GM21526 (cell line): ENCODE measurements around the gene FDX2.
"Not testable (repeated sequence)": the region's sequence is repeated elsewhere in the genome, so short reads cannot be mapped to it uniquely, and the experiment has no call there.

Source experiments
- ATAC-seq: cut with Tn5 transposase; IDR thresholded peaks from one replicate; pipeline ENCODE4 v1.9.1; 2021; ENCODE audit warnings: moderate library complexity; ENCODE audit not compliant: unreplicated experiment, low FRiP score

Gene FDX2

DNA sequence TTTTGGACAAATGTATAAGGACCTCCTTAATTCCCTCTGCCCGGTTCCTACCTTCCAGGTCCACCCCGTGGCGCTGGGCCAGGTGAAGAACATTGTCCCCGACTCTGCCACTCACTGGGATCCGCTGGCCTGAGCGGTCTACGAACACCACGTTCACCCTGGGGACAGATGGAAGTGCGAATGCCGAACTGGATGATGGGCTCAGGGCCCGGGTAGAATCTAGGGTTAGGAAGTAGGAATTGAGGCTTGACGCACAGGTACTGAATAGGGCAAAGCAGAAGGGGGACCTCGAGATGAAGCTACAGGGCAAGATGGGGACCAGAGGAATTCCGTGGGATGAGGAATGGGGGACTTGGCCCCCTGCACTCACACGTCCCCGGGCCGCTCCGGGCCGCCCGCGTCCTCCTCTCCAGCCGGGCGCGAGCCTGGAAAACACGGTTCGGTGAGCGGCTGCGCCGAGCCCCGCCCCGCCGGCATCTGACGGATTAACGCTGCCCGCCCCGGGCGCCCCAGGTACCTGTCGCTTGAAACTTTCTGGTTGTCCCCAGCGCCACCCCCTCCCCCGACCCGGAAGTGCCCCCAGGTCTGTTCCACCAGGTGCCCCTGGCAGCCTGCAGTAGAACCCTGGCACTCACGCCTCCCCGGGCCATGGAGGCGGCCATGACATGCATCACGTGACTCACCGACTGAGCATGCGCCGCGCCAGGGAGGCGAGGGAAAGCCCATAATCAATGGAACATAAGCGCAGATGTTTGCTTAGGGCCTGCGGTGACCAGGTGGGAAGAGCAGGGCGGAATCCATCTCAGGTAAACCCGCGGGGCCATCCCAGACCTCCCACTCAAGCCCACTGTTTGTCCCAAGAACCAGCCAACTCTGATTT is at the start of gene FDX2:
FDX2 (minus strand) TSS at position 681 of the 880 bp plus-strand sequence; CDS start at position 662, 19 bp downstream.
- no peak for ATAC-seq

DNA sequence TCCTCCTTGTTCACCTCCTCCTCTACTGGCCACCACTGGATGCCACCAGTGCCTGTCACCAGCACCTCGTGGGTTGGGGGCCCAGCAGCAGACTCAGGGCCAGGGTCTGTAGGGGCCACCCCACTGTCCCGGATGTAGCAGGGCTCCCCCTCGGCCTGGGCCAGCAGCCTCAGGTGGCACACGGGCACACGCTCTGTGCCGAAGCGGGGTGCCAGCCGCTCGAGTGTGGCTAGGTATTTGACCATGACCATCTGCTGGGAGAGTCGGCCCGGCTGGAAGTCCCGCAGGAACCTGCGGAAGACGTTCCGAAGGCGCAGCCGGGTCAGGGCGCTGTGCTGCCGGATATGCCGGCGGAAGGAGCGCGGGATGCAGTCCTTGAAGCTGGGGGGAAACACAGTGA is 49.7 kb upstream of the FDX2 start:
- no peak for ATAC-seq

DNA sequence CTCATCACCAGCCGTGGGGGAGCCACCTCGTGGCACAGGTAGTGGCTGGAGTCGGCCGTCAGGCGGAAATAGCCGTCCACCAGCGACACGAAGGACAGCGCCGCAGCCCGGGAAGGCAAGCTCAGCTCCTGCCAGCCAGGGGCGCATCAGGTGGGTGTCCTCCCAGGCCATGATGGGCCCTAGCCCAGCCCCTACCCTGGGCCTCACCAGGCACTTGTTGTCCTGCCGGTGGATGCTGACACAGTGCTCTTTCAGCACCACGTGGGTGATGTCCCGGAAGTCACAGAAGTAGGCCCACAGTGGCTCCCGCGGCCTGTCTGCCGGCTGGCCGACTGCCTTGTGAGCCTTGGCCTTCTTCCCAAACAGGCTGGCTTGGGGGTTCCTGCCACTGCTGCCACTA is 48.8 kb upstream of the FDX2 start:
- ATAC-seq, result no peak

DNA sequence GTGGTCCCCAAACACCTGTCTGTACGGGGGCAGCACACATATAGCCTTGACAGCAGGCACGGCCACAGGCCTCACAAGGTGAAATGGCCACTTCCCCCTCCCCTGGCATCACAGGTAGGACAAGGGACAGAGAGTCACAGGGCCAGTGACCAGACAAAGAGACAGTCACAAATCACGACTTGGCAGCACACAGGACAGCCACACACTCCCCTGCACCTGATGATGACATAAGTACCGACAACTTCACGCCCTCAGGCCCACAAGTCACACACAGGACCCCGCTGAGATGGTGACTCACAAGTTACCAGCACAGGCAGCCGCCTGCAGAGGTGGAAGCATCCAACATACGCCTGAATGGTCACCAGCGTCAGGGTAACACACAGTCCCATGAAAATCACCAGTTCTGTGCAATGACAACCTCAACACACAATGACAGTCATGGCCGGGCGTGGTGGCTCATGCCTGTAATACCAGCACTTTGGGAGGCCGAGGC is 48.0 kb upstream of the FDX2 start:
- ATAC-seq, result no peak

DNA sequence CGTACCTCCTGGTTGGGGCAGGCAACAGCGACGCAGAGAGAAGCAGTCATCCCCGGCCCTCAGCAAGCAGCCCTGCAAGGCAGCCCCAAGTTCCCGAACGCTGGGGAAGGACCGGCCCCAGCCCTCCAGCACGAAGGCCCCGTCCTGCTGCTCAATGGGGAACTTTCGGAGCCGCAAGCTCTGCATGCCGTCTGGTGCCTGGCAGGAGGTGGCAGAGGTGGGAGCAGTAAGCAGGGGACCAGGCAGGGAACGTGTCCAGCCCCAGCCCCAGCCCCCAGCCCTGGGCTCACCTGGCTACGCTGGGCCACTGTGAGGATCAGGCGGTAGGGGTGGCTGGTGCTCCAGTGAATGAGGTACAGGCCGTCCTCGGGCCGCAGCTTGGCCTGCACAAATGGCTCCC is 46.4 kb upstream of the FDX2 start:
- ATAC-seq, result no peak

DNA sequence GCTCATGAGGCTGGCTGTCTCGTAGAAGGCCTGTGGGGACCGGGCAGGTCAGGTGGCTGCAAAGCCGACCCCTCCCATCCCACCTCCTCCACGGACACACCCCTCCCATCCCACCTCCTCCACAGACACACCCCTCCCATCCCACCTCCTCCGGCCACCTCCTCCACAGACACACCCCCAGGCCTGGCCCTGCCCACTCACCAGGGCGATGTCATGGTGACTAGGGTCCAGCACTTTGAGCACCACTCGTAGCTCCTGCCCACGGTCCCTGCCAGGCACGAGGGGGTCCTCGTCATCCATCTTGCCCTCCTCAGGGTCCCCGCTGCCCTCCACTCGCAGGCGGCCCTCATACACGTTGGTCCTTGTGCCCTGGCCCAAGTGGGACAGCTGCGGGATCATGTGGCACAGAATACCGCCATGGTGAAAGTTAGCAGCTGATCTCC is 45.8 kb upstream of the FDX2 start:
- no peak for ATAC-seq

DNA sequence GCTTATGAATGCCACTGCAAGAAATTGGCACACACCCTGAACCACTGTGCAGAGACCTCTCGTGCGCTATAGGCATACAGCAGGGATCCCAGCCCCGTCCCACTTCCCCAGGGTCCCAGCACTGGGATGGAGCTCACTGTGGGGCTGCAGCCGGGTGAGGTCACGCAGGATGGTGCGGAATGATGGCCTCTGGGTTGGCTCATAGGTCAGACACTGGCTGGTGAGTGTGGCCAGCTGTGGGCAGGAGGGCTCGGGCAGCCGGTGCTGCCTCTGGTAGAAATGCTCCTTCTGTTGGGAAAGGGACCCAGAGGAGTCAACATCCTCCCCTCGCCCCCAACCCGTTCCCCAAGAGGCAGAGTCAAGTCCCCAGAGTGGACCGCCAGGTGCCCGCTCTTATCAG is 40.6 kb upstream of the FDX2 start:
- no peak for ATAC-seq

DNA sequence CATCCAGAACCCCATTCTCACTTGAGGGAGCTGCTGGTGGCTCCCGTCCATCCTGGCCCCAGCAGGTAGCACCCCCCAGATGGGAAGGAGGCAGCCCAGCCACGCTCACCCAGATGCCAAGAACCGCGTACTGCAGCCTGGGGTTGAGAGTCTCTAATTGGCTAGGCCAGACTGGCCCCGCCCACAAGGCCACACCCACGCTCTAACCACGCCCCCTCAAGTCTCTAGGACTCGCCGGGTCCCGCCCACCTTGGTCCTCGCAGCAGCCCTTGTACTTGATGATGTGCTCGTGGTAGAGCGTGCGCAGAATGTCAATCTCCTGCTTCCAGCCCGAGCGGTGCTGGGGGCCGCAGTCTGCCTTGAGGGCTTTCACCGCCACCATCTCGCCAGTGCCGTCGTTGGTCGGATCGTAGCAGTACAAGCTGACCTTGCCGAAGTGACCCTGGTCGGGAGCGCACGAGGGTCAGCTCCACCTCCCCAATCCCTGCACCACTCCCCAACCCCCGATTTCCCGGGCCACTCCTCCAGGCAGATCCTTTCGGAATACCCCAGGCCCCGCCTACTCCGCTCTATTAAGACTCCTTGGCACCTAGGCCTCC is 38.1 kb upstream of the FDX2 start:
- ATAC-seq, result no peak

DNA sequence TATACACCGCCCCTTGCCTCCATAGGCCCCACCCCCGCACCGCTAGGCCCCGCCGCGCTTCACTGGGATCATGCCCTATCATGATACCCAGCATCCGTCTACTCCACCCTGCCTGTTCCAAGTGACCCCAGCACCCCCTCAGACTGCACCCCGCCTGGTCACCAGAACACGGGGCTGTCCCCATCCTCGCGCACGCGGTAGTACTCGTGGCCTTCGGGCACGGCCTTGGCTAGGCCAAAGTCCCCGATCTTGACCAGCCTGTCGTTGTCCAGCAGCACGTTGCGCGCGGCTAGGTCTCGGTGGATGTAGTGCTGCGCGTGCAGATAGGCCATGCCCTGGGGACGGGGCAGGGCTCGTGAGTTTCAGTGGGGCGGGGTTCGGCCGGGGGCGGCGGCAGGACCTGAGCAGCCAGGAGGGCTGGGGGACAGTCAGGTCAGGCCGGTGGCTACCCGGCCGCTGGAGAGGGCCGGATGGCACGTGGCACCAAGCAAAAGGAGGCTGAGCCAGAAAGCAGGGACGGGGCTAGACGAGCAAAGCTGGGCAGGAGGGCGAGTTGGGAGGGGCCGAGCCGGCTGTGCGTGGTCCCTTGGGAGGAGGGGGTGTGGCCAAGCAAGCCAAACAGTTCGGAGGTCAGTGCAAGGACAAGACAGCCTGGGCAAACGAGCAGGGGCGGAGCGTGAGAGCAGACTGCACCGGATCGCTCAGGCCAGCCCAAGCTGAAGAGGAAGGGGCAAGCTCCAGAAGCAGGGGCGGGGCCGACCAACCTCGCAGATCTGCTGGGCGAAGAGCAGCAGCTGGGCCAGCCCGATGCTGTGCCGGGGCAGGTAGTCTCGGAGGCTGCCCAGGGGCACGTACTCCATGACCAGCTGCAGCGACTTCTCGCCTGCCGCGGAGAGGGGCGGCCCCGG is 37.2 kb upstream of the FDX2 start:
- no peak for ATAC-seq

DNA sequence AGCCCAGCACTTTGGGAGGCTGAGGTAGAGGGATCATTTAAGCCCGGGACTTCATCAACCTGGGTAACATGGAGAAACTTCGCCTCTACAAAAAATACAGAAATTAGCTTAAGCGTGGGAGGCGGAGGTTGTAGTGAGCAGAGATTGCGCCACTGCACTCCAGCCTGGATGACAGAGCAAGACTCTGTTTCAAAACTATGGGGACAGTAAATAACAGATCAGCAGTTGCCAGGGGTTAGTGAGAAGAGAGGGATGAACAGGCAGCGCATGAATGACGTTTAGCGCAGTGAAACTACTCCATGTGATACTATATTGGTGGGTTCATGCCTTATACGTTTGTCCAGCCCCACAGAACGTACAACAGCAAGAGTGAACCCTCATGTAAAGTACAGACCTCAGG is 30.7 kb upstream of the FDX2 start:
- ATAC-seq, result no peak

DNA sequence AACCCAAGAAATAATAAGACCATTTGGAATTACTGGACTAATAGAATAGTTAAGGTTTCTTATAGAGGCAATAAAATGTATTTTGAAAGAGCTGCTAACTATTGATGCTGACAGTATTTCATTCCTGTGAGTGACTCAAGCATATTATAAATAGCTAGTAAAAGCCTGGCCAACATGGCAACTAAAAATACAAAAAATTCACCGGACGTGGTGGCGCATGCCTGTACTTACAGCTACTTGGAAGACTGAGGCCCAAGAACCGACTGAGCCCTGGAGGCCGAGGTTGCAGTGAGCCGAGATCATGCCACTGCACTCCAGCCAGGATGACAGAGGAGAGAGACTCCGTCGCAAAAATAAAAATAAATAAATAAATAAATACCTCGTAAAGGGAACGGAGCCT is 29.0 kb upstream of the FDX2 start:
- no peak for ATAC-seq

DNA sequence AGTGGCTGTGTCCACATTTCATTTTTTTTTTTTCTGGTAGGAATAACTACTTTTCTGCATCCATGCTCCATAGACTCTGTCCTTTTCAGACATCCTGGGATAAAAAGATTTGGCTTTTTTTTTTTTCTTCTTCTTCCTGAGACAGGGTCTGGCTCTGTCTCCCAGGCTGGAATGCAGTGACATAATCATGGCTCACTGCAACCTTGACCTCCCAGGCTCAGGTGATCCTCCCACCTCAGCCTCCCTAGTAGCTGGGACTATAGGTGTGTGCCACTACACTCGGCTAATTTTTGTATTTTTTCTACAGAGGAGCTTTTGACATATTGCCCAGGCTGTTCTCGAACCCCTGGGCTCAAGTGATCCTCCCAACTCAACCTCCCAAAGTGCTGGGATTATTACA is 27.7 kb upstream of the FDX2 start:
- no peak for ATAC-seq

DNA sequence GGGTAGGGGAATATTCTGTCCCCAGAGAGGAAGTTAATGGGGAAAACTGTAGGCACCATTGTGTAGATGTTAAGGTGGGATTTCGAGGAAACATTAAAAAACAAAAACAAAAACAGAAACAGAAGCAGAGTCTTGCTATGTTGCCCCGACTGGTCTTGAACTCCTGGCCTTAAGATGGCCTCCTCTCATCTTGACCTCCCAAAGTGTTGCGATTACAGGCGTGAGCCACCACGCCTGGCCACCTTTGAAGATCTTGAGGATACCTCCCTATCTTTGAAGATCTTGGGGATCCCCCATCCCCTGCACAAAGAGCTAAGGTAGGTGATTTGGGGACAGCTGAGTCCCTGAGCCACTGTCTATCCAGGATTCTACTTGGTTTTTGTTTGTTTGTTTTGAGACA is 24.2 kb upstream of the FDX2 start:
- no peak for ATAC-seq

DNA sequence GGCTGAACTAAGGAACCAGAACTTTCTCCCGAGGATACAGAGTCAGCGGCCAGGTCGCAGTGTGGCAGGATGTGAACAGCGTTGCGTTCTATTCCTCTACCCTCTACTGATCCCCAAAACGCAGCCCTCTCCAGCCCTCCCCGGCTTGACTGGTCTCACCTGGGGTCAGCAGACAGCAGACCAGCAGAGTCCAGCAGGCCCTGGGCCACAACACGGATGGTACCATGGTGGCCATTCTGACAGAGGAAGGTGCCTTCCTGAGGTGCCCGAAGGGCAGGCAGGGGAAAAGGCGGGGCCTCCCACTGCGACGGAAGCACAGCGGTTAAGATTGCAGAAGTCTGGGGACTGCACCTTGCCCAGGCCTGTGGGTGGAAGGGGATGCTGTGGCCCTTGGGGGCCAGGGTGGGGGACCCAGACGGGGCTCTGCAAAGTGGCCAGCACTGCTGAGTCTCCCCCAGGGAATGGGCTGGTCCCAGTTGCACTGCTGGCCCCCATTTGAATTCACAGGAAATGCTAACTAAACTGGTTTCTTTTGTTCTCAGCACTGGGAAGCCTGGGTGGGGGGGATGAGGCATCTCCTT is 23.7 kb upstream of the FDX2 start, which contains the start of gene ICAM3:
ICAM3 (minus strand) TSS at position 245 of the 581 bp plus-strand sequence; CDS start at position 235, 10 bp downstream.
- no peak for ATAC-seq

DNA sequence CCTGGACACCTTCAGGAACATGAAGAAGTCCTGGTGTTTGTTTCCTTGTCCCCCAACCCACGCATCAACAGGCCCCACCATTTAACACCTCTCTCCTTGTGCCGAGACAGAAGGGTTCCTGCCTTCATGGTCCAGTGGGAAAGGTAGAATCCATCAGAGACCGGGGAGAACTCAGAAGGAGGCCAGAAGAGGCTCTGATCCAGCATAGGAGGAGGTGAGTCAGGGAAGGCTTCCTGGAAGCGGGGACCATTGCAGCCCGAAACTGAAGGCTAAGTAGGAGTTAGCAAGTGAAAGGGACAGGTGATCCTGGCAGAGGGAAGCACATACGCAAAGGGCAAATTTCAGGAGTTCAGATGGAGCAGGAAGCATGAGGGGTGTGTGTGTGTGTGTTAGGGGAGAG is 23.1 kb upstream of the FDX2 start:
- no peak for ATAC-seq

DNA sequence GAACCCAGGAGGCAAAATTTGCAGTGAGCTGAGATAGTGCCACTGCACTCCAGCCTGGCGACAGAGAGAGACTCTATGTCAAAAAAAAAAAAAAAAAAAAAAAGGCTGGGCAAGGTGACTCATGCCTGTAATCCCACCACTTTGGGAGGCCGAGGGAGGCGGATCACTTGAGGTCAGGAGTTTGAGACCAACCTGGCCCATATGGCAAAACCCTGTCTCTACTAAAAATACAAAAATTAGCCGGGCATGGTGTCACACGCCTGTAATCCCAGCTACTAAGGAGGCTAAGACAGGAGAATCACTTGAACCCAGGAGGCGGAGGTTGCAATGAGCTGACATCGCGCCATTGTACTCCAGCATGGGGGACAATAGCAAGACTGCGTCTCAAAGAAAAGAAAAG is 20.9 kb upstream of the FDX2 start:
- ATAC-seq, result not testable (repeated sequence)

DNA sequence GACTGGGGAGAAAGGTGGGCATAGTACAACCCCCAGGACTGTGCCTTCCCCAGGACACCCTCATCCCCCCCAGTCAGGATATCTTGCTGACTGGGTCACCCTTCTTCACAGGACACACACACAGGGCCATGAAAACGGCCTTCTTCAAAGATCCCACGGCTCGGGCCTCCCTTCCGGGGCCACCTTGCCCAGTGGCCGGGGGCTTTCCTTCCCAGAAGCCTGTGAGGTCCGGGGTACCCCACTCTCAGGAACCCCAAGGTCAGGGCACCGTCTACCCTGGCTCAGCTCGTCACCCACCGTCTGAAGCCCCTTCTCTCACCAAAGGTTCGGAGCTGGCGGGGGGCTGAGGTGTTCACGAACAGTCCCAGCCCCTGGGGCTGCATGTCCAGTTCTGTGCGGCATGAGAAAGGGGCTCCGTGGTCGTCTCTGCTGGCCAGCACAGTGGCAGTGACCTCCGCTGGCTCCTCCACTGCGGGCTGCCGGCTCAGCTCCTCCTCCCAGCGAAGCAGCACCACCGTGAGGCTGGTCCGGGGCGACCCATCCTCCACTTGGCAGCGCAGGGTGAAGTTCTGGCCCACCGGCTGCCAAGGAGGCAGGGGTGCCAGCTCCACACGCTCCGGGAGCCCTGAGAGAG is 19.7 kb upstream of the FDX2 start:
- no peak for ATAC-seq

DNA sequence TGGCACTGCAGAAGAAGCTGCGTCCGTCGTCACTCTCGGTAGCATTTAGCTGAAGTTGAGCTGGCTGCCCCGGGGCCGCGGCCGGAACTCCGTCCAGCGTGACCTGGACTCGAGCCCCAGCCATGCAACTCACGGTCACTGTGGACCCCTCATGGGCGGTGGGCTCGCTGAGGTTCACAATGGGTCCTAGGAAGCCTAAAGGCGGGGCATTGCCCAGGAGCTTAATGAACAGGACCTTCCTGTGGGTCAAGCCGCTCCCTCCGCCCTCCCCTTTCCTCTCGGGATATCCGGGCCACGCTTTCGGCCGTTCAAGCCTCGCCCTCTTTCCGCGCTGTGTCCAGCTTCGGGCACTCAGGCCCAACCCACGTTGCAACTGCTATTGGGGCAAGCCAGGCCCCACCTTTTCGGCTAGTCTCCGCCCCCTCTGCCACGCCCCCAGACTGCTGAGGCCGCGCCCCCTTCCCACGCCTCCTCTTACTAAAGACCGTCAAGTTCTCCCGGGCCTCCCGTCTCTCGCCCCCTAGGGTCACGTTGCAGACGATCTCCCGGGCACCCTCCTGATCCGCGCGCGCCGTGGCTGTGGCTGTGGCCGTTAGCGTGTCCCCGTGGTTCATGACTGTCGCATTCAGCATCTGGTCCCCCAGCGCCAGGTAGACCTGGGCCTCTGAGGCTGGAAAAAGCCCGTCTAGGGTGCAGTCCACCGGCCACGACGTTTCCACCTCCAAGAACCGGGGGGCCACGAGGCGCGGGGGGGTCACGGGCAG is 19.0 kb upstream of the FDX2 start:
- no peak for ATAC-seq
